Measurements from ENCODE around the gene MS4A14.

DNA sequence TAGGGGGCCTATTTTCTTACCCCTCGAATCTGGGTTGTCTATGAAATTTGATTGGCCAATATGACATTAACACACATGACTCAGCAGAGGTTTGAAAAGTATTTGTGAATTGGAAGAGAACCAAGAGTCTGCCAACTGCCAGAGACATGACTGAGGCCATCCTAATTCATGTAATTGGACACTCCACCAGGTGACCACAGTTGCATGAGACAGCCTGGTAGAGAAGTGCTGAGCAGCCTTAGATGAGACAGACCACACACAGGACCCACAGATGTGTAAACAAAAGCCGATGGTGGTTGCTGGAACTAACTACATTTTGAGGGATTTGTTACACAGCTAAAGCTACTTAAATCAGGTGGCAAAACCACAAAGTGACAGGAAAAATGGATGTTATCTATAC is 32.3 kb downstream of the MS4A14 start:
- TF ChIP-seq, protein P1, sequence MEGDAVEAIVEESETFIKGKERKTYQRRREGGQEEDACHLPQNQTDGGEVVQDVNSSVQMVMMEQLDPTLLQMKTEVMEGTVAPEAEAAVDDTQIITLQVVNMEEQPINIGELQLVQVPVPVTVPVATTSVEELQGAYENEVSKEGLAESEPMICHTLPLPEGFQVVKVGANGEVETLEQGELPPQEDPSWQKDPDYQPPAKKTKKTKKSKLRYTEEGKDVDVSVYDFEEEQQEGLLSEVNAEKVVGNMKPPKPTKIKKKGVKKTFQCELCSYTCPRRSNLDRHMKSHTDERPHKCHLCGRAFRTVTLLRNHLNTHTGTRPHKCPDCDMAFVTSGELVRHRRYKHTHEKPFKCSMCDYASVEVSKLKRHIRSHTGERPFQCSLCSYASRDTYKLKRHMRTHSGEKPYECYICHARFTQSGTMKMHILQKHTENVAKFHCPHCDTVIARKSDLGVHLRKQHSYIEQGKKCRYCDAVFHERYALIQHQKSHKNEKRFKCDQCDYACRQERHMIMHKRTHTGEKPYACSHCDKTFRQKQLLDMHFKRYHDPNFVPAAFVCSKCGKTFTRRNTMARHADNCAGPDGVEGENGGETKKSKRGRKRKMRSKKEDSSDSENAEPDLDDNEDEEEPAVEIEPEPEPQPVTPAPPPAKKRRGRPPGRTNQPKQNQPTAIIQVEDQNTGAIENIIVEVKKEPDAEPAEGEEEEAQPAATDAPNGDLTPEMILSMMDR (IDR thresholded peaks at IDR 0.05) = no peak
- no peak for TF ChIP-seq EZH2 (IDR thresholded peaks at IDR 0.05; ENCODE audit: borderline replicate concordance, insufficient read depth, low read depth, low read length, poor library complexity, severe bottlenecking)
